ENCODE data around the gene PADI1.

PADI1 gene

DNA sequence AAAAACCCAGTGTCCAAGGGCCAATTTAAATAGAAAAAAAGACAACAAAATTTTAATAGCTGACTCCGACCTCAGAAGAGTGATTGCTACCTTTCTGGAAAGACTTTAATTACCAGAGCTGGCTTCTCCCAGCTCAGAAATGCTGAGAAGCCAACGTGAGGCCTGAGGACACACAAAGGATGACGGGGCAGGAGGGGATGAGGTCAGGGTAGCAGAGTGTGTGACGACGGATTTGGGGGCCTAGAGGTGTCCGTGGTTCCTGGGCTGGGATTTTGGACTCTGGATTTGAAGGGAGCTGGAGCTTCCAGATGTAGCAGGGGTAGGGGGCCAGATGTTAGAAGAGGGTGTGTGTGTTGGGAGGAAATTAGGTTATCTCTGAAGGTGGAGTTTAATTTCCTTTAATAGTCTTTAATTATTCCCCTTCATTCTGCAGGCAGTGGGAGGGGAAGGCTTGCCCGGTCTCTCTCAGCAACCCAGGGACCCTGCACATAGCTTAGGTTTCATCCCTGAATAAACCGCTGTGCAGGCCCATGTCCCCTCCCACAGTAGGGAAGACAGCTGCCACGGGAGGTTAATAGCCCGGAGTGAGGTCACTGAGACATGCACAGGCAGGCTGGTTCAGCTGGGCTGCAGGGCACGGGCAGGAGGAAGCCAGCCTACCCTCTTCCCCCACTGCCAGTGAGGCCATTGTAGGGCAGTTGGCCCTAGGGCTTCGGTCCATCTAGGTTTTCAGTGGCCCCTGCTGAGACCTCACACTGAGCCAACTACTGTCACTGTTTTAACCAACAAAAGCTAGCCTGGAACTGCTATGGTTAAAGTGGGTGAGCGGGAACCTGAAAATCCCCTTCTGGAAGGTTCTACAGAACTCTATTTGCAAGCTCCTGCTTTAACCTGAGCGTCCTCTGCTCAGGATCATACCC lies 40.2 kb downstream of the PADI1 start:
- no peak for DNase-seq

DNA sequence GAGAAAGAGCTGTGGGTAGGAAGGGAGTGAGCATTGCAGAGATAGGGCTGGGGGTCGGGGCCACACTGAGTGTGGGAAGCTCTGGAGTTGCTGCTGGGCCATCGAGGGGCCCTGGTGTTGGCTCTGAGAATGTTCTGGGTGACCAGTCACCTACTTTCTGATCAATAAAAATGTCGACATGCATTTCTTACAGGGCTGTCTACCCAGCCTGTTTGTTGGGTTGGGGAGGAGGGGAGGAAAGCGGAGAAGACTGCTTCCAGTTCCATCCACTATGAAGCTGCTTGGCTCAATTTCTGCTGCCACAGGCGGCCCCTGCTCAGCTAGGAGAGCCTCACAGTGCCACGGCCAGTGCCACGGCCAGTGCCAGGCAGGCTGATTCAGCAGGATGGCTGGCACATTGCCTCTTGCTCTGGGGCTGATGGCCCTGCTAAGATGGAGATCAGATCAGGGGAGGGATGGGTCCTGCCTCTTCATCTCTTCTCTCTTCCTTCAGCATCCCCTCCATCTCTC lies 40.9 kb downstream of the PADI1 start:
- no peak for DNase-seq

DNA sequence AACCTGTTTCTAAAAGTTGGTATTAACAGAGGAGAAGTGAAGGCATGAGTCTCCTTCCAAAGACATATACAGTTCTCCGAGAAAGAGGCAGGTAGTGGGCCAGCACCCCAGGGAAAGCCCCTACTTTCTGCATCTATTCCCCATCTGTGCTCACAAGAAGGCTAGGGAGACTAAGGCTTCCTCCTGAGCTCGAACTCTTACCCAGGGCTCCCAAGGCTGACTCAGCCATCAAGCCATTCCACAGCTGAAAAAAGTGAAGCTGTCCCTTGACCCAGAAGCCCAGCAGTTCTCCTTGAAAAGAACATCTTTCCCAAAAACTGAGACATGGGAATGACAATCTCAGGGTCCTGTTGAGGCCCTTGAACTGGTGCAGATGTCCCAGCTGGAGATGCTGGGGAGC lies 42.0 kb downstream of the PADI1 start:
- DNase-seq, result no peak

DNA sequence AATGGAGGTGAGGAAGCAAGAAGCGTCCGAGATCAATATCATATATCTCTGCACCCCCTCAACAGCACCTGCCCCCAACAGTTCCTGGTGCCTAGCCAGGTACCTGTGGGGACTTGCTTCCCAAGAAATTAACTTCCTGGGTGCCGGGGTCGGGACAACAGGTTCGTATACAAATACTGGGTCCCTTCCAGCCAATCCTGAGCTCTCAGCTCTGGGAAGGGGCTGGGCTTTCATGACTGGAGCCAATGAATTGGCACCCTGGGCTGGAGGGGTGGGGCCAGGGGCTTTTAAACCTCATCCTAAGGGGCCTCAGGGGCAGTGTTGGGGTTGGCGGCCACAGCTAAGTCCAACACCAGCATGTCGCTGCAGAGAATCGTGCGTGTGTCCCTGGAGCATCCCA lies 43.9 kb downstream of the PADI1 start, which contains the start of gene PADI3:
PADI3 (plus strand) TSS at position 318 of the 400 bp plus-strand sequence; CDS start at position 358, 40 bp downstream.
- DNase-seq, result no peak

DNA sequence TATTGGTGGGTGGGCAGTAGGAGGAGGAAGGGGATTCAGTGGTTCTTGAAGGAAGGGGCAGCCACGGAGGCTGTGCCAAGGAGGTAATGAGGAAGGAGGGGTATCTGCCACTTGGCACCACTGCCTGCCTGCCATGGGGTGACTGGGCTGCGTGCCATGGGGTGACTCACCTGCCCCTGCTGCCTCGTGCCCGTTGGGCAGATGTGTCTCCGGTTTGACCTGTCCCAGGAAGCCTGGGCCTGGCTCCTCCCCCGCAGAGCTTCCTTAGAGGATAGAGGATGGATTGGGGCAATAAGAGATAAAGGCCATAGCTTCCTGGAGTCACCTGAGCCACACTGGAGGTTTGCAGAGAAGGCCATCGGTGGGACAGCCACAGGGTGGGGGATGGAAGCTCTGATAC lies 45.7 kb downstream of the PADI1 start:
- no peak for DNase-seq

DNA sequence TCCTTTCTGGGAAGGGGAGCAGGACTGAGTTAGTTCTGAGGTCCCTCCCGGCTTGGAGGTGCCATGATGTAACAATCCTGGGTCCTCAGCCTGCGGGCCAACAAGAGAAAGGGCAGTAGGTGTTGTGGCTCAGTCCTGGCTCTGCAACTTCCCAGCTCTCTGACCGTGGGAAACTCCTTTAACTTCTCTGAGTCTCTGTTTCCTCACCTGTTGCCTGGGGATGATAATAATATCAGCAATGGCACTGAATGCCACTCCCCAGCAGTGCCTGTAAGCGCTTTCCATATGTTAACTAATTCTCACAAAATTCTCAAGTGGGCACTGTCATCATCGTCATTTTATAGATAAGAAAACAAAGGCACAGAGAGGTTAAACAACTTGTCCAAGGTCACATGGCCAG lies 46.3 kb downstream of the PADI1 start:
- DNase-seq, result no peak

DNA sequence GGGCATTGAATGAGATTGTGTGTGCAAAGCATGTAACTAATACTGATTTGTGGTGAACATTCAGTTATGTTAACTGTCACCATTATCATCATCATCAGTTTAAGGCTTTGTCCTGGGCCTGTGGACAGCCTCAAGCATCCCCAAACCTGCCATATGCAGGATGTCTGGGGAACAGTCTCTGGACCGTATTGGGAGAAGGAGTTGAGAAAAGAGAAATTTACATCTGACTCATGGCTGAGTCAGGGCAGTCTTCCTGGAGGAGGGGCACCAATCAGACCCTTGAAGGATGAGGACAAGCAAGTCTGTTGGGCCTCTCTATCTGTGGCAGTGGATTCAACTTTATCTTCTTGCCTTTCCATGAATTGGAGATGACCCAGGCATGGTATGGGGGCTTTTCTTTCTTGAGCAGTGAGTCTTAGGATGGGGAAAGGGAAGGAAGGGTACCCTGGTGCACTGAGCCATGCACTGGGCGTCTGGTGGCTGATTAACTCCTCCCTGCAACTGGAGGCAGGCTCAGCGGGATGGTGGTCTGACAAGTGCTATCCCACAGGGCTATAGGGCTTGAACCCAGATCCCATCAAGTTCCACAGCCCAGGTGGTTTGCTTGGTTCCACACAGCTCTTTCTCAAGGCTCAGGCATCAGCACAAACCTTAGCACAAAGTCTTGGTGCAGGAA lies 46.9 kb downstream of the PADI1 start:
- DNase-seq, result no peak

DNA sequence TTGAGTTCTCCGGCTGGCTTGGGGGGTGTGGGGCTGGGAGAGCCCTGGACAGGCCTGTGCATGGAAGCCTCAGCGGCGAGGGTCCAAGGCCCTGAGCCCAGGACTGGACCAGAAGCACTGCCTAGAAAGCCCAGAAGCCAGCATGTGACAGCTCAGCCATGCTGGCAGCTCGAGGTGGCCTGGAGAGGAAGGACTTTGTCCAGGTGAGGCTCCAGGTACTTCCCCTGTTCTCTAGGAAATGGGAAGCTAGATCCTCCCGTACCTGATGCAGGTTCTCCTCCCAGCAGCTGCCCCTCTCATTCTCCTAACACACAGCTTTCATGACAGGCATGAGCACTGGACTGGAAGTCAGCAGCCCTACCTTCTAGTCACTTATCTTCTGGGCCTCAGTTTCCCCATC lies 50.4 kb downstream of the PADI1 start:
- DNase-seq, result no peak

DNA sequence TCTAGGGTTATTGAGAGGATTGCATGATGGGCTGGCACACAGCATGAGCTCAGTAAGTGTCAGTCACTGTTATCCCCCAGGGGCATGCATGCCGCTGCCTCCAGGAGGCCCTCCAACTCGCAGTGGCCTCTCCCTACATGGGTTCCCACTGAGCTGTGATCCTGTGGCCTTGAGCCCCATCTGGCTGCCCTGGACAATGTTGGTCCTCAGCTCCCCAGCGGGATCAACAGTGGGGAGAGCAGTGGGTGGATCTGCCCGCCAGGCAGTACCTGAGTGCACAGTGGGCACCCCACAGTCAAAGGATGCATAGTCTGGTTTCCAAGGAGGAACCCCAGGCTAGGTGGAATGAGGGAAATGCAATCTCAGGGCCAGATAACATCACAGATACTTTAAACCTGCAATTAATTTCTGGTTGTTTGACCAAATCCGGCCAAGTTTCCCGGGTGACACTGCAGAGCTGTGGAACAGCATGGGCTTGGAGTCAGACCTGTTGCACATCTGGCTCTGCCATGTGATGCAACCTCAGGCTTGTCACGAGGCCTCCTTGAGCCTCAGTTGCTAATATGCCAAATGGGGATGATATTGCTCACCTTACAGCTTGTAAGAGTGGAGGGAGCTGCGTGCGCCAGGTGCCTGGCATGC lies 53.3 kb downstream of the PADI1 start:
- DNase-seq, result no peak

DNA sequence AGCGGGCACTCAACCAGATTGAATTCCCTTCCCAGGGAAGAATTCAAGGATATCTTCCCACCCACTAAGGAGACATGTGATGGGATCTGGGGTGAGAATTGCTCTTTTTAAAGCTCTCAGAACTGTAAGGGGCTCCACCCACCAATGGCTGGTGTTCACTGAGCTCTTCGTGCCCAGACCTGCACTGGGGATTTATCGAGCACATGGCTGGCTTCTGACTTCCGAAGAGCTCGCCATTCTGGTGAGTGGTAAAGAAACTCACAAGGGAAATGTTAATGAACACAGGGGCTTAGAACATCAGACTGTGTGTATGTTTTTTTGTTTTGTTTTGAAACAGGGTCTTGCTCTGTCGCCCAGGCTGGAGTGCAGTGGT lies 53.8 kb downstream of the PADI1 start:
- no peak for DNase-seq

DNA sequence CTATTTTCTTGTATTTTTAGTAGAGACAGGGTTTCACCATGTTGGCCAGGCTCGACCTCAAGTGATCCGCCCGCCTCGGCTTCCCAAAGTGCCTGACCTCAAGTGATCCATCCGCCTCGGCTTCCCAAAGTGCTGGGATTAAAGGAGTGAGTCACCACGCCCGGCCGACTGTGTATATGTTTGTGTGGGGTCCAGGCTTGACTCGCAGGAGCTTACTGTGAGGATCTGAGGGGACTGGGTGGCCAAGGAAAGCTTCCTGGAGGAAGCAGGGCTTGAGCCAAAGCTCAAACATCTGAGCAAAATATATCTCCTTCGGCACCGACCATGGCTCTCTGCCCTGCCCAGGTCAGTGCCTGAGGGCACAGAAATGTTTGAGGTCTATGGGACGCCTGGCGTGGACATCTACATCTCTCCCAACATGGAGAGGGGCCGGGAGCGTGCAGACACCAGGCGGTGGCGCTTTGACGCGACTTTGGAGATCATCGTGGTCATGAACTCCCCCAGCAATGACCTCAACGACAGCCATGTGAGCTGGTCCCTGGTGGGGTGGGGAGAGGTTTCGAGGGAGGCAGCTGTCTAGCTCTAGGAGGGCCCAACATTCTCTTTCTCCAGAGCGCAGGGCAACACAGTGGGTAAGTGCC lies 54.4 kb downstream of the PADI1 start:
- DNase-seq, result no peak

DNA sequence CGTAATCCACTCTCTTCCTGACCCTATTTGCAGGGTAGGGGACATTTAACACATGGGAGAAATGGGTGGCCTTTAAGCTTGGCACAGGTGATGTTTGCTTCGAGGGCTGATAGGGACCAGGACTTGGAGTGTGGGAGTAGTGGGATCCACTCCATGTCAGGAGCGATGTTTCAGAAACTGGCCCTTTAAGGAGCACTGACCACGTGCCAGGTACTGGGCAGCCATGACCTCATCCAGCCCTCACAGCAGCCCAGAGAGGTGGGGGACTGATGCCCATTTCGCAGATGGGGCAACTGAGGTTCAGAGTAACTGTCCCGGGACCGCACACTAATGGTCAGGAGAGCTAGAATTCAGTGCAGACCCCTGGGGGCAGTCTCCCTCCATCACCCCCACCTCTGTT lies 55.3 kb downstream of the PADI1 start:
- DNase-seq, result no peak

DNA sequence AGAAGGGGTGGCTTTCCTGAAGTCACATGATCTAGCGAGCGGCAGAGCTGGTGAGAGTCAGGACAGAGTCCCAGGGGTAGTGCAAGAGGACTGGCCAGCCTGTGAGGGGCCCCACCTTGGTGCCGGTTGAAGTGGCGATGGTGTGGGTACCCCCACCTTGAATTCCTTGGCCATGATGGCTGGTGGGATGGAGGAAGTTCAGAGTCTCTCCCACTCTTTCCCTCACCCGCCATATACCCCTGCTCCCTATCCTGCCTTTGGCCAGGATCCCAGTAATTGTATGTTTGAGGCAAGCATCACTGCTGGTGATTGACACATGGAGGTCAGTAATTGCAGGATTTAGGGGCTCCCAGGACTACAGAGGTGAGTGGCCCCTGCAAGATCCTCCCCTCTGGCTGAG lies 55.8 kb downstream of the PADI1 start:
- DNase-seq, result no peak

DNA sequence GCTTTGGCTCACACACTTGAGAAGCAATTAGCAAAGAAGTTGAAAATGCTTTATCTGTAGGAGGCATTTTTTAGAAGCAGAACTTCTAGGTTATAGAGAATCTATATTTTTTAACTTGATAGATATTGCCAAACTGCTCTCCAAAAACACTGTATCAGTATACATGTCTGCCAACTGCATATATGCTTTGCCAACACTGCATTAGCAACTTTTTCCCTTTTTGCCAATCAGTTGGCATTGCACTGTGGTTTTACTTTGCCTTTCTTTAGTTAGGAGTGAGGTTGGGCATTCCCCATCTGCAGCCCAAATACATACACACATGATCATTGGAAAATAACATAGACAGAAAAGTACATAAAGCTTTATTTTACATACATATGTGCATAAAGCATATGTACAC lies 59.0 kb downstream of the PADI1 start:
- DNase-seq, result no peak

DNA sequence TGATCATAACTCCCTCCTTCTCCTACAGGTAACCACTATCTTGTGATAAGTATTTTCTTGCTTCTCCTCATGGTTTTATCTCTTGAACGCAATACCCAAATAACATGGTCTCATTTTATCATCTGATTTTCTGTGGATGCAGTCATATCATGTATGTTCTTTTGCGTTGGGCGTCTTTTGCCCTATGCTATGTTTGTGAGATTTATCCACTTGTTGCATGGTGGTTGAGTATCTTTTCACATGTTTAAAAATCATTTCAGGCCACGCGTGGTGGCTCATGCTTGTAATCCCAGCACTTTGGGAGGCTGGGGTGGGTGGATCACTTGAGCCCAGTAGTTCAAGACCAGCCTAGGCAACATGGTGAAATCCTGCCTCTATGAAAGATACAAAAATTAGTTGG lies 59.5 kb downstream of the PADI1 start:
- no peak for DNase-seq

DNA sequence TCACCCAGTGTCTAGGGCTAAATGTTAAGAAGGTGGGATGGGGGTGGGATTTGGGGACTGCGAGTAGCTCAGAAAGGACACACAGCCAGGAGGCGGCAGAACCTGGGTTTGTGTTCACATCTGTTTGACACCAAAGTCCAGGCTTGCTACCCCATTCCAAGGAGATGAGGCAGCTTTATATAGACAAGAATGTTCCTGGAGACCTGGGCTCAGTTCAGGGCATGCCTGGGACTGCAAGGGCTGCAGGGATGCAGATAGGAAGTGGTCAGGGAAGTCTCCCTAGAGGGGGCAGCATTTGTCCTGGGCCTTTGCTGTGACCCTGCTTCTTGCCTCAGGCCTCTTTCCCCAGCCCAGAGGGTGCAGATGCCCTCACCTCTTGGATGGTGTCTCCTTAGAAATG lies 60.2 kb downstream of the PADI1 start:
- DNase-seq, result no peak

DNA sequence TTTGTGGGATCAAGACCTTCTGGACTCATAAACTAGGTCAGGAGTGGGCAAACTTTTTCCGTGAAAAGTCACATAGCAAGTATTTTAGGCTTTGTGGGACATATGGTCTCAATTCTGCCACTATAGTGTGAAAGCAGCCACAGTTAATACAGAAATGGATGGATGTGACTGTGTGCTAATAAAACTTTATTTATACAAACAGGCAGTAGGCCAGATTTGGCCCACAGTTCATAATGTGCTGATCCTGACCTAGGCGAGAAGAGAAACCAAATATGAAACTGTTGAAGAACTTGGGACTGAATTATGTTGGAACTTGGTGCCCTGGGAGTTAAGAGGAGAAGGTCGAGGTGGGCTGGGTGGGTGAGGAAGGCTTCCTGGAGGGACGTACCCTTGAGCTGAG lies 61.0 kb downstream of the PADI1 start:
- no peak for DNase-seq

DNA sequence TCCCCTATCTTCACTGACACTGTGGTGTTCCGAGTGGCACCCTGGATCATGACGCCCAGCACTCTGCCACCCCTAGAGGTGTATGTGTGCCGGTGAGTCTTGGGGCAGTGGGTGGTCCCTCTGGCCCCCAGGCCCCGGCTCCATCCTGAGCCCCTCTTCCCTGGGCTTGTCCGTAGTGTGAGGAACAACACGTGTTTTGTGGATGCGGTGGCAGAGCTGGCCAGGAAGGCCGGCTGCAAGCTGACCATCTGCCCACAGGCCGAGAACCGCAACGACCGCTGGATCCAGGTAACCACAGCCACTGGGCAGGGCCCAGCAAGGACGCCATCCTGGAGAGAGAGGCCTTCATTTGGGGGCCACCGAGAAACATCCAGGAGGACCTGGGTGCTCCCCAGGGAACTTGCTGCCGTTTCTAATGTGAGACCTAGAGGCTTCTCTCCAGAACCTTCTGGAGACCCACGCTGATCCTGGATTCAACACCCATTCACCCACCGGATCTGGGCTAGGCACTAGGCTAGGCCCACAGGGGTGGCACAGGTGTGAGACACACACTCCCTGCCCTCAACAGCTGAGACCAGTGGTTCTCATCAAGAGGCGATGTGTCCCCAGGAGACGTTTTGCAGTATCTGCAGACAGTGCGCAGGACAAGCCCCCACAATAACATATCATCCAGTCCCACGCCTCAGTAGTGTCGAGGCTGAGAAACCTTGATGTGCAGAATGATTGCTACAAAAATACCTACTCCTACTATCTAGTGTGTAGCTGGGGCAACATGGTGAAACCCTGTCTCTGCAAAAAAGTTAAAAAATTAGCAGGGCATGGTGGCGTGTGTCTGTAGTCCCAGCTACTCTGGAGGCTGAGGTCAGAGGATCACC lies 66.2 kb downstream of the PADI1 start:
- DNase-seq, result no peak

DNA sequence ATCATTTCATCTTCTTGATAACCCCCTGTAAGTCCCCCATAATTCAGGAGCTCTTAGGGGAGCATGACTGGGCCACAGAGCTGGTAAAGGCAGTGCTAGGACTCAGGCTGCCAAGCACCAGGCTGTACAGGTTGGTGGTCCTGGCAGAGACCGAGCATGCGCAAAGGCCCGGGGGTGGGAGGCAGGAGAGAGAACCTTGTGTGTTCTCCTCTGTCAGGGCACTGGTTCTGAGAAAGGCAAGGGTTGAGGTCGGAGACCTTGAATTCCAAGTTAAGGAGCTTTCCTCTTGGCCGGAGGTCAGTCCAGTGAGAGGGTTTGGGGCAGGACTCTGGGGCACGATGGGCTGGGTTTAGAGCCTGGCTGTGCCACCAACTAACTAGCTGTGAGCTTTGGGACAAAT lies 67.1 kb downstream of the PADI1 start:
- no peak for DNase-seq

DNA sequence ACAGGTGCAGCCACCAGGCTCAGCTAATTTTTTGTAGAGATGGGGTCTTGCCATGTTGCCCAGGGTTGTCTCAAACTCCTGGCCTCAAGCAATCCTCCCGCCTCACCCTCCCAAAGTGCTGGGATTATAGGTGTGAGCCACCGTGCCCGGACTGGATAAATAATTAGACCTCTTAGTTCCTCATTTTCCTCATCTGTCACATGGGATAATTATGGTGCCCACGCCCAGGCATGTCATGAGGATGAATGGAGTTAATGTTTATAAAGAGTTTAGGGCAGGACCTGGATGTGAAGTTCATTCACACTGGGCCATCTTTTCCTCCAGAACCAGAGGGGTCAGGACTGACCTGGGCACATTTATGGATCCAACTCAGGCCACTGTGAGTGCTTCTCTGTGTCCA lies 67.7 kb downstream of the PADI1 start:
- DNase-seq, result no peak

DNA sequence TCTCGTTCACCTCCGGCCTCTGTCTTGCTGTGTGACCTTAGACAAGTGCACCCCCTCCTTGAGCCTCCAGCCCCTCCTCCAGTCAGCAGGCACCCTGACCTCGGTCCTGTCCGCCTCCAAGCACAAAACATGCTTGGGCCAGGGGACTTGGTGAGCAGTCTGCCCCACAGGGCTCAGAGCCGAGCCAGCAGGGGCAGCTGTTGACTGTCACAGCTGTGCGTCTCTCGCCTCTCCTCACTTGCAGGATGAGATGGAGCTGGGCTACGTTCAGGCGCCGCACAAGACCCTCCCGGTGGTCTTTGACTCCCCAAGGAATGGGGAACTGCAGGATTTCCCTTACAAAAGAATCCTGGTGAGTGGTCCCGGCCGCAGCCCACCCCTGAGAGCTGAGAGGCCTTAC lies 68.2 kb downstream of the PADI1 start:
- no peak for DNase-seq
